HG02981 (cell line): ENCODE data around the gene NUCB1.
"Not testable (repeated sequence)": the region's sequence is repeated elsewhere in the genome, so short reads cannot be mapped to it uniquely, and the experiment has no call there.

ENCODE experiments used
- ATAC-seq: cut with Tn5 transposase; IDR thresholded peaks from one replicate; pipeline ENCODE4 v1.9.1; 2021; ENCODE audit warnings: mild to moderate bottlenecking, moderate library complexity; ENCODE audit not compliant: unreplicated experiment

Gene NUCB1

DNA sequence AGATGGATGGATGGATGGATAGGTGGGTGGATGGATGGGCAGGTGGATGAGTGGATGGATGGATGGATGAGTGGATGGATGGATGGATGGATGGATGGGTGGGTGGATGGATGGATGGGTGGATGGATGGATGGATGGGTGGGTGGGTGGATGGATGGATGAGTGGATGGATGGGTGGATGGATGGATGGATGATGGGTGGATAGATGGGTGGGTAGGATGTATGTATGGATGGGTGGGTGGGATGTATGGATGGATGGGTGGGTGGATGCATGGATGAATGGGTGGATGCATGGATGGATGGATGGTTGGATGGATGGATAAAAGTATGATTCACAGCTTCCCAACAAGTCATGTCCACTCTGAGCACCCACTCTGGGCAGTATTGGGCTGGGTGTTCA, 3.7 kb downstream of the NUCB1 start:
- ATAC-seq = not testable (repeated sequence)

DNA sequence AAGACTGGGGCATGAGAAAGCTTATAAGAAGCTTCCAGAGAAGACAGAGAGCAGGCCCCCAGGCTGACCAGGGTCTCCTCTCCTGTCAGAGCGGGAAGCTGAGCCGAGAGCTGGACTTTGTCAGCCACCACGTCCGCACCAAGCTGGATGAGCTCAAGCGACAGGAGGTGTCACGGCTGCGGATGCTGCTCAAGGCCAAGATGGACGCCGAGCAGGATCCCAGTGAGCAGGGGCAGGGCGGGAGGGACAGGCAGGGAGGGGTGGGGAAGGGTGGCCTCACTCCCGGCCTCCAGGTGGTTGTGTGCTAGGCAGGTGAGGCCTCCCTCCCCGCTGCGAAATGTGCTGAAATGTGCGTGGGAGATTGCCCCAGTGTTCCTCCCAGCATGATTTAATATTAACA, 5.6 kb downstream of the NUCB1 start:
- ATAC-seq = no peak

DNA sequence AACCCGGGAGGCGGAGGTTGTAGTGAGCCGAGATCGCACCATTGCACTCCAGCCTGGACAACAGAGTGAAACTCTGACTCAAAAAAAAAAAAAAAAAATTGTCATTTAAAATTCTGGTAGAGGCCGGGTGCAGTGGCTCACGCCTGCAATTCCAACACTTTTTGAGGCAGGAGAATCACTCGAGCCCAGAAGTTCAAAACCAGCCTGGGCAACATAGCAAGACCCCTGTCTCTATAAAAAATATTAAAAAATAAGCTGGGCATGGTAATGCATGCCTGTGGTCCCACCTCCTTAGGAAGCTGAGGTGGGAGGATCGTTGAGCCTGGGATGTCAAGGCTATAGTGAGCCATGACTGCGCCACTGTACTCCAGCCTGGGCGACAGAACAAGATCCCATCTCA, 6.2 kb downstream of the NUCB1 start:
- no peak for ATAC-seq

DNA sequence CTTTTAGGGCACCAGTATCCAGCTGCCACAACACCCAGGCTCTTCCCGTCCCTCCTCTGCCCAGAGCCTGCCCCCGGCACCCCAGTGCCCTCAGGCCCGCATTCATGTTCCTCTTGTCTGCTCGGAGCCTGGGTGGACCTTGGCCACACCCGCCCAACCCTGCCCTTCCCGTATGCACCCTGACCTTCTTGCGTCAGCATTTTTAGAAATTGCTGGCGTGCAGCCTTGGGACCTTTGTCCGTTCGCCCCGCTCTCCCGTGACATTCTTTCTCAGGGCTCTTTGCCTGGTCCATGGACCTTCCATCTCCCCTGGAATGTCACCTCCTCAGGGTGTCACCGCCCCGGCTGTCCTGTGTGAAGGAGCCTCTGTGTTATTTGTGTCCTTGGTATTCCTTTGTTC, 7.6 kb downstream of the NUCB1 start:
- ATAC-seq = no peak

- not testable (repeated sequence) for ATAC-seq
These were observed 9.4 kb downstream of the NUCB1 start for GRCh38 chr19:48909424-48910077.

GRCh38 chr19:48910803-48911202, 10.7 kb downstream of the NUCB1 start:
- ATAC-seq = no peak

GRCh38 chr19:48913114-48913889, 13.2 kb downstream of the NUCB1 start:
- ATAC-seq = no peak

DNA sequence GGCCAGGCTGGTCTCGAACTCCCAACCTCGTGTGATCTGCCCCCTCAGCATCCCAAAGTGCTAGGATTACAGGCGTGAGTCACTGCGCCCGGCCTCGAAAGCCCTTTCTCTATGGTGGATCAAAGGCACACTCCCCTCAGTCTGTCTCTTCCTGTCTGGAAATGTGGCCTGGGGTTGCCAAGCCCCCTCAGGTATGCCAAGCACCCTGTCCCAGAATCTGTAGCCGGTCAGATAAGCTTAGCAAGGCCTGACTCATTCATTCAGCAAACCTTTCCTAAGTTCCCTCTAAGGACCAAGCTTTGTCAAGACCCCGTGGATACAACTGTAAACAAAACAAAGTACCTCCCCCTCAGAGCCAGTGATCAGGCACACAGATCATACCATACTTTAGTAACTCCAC, 14.1 kb downstream of the NUCB1 start:
- ATAC-seq = no peak

DNA sequence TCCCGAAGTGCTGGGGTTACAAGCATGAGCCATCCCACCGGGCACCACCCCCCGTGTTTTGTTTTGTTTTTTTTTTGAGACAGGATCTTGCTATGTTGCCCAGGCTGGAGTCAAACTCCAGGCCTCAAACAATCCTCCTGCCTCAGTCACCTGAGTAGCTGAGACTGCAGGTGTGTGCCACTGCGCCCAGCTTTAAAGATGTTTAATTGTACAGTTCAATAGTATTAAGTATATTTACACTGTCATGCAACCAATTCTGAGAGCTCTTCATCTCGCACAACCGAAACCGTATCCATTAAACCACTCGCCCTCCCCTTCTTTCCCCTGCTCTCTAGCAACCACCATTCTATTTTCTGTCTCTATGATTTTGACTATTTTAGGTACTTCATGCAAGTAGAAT, 15.6 kb downstream of the NUCB1 start:
- no peak for ATAC-seq

DNA sequence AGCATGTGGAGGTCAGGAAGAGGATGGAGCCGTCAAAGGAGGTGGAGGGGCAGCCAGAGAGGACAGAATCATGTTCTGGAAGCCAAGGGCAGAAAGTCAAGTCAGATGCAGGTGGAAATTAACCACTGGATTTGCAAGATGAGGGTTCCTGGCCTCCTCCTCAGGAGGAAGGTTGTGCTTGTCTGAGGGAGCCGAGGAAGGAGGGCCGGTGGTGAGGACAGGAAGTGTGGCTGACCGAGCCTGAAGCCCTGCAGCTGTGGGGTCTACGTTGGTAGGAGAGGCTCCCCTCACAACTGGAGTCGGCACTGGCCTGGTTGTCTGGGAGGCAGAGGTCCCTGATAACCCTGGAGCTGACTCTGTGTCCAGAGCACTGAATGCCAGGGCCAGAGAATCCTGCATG, 18.0 kb downstream of the NUCB1 start:
- ATAC-seq = no peak

GRCh38 chr19:48918801-48919247, 18.7 kb downstream of the NUCB1 start:
- ATAC-seq = no peak

- ATAC-seq = not testable (repeated sequence)
These were observed 19.2 kb downstream of the NUCB1 start for GRCh38 chr19:48919271-48919670.

DNA sequence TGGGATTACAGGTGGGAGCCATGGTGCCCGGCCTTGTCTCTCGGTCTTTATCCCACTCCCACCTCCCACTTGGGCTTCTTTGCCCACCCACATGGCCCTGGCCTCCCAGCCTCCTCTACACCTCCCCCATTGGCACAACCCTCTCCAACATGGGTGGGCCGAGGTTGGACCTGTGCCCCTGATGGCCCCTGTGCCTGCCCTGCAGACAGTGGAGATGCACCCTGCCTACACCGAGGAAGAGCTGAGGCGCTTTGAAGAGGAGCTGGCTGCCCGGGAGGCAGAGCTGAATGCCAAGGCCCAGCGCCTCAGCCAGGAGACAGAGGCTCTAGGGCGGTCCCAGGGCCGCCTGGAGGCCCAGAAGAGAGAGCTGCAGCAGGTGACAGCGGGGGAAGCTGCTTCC, 20.8 kb downstream of the NUCB1 start:
- ATAC-seq = no peak

GRCh38 chr19:48921721-48922500, 21.8 kb downstream of the NUCB1 start:
- no peak for ATAC-seq

DNA sequence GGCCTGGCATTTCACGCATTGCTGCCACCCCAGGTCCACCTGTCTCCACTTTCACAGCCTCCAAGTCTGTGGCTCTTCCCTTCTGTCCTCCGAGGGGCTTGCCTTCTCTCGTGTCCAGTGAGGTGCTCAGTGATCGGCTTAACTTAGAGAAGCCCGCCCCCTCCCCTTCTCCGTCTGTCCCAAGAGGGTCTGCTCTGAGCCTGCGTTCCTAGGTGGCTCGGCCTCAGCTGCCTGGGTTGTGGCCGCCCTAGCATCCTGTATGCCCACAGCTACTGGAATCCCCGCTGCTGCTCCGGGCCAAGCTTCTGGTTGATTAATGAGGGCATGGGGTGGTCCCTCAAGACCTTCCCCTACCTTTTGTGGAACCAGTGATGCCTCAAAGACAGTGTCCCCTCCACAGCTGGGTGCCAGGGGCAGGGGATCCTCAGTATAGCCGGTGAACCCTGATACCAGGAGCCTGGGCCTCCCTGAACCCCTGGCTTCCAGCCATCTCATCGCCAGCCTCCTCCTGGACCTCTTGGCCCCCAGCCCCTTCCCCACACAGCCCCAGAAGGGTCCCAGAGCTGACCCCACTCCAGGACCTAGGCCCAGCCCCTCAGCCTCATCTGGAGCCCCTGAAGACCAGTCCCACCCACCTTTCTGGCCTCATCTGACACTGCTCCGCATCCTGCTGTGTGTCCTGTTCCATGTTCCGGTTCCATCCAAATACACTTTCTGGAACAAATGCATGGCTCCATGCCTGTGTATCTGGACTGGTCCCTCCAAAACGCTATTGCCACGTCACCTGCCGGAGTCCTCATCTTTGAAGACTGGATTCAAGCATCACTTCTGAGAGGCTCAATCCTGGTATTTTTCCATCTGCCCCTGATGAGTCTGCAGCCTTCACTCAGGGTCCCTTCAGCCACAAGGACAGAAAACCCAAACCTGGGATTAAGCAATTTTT, 22.7 kb downstream of the NUCB1 start:
- no peak for ATAC-seq

GRCh38 chr19:48925240-48925843, 25.2 kb downstream of the NUCB1 start:
- ATAC-seq = no peak

DNA sequence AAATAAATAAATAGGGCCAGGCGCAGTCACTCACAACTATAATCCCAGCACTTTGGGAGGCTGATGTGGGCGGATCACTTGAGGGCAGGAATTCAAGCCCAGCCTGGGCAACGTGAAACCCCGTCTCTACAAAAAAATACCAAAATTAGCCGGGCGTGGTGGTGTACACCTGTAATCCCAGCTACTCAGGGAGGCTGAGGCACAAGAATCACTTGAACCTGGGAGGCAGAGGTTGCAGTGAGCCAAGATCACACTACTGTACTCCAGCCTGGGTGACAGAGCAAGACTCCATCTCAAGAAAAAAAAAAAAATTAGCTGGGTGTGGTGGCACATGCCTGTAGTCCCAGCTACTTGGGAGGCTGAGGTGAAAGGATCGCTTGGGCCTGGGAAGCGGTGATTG, 25.8 kb downstream of the NUCB1 start:
- not testable (repeated sequence) for ATAC-seq

- ATAC-seq = no peak
These were observed 26.8 kb downstream of the NUCB1 start for GRCh38 chr19:48926909-48927308.

DNA sequence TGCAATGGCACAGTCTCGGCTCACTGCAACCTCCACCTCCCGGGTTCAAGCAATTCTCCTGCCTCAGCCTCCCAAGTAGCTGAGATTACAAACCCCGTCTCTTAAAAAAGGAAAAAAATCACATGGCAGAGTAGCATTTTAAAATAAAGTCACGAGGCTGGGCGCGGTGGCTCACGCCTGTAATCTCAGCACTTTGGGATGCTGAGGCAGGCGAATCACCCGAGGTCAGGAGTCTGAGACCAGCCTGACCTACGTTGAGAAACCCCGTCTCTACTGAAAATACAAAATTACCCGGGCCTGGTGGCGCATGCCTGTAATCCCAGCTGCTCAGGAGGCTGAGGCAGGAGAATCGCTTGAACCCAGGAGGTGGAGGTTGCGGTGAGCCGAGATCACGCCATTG, 27.6 kb downstream of the NUCB1 start:
- ATAC-seq = not testable (repeated sequence)
